Gastrocnemius medialis (tissue), 4 donors: ENCODE results near the gene PLXND1. TPM values are rescaled to one million over a fixed set of nuclear protein-coding genes. Genes with fewer than 3 reads are reported as not detected.

ENCODE experiments used
- ATAC-seq, 2 donors: fragments of 150-250 bp; one replicate each; pipeline ENCODE4 v1.9.1; 2016
- DNase-seq, 2 donors: peaks; one replicate each; pipeline ENCODE4 v3.0.0-alpha.2; 2019
- H3K27ac ChIP-seq, 4 donors: fragments of 200-600 bp; sonication (generic); 1 replicate in 1 of 4; 2 replicates in 3 of 4; pipeline ENCODE4 v1.5.1; 2016 to 2018; ENCODE audit warnings: mild to moderate bottlenecking in 2 of 4, moderate library complexity in 1 of 4
- H3K27me3 ChIP-seq, 3 donors: fragments of 200-600 bp; sonication (generic) in 2 of 3; 1 replicate in 1 of 3; 2 replicates in 2 of 3; pipeline versions ENCODE4 v1.5.1 to v1.6.0; 2016 to 2019; ENCODE audit warnings: mild to moderate bottlenecking in 1 of 3, moderate library complexity in 1 of 3
- H3K36me3 ChIP-seq, 2 donors: fragments of 200-600 bp; sonication (generic) in 1 of 2; one replicate each; pipeline ENCODE4 v1.5.1; 2017 to 2018
- H3K4me1 ChIP-seq, 2 donors: fragments of 200-600 bp; sonication (generic) in 1 of 2; one replicate each; pipeline ENCODE4 v1.5.1; 2016 to 2017; ENCODE audit warnings: mild to moderate bottlenecking in 2 of 2
- H3K4me3 ChIP-seq, 4 donors: fragments of 200-600 bp; sonication (generic) in 3 of 4; 1 replicate in 1 of 4; 2 replicates in 3 of 4; pipeline ENCODE4 v1.5.1; 2016 to 2019; ENCODE audit warnings: mild to moderate bottlenecking in 2 of 4
- H3K9me3 ChIP-seq, 3 donors: fragments of 200-600 bp; sonication (generic) in 2 of 3; 1 replicate in 1 of 3; 2 replicates in 2 of 3; pipeline ENCODE4 v1.5.1; 2016 to 2019
- CTCF ChIP-seq, 5 experiments: fragments of 450-650 bp in 3 of 5; fragments of 200-600 bp in 2 of 5; sonication (generic) in 2 of 5; IDR thresholded peaks in 4 of 5; conservative IDR thresholded peaks in 1 of 5; 1 replicate in 4 of 5; 2 replicates in 1 of 5; pipeline ENCODE4 v1.5.1; 2016 to 2019; ENCODE audit warnings: antibody characterized with exemption in 5 of 5, mild to moderate bottlenecking in 3 of 5, moderate library complexity in 3 of 5
- POLR2A ChIP-seq, 2 donors: fragments of 450-650 bp; IDR thresholded peaks; one replicate each; pipeline ENCODE4 v1.6.1; 2017; ENCODE audit warnings: antibody characterized with exemption in 2 of 2, mild to moderate bottlenecking in 2 of 2, moderate library complexity in 2 of 2
- in situ Hi-C, 4 donors: fragments of 200-750 bp; cut with MboI; loops; one replicate each; pipeline versions ENCODE4 v1.15.0 to v1.8.0; 2017; ENCODE audit warnings: low sequenced_read_pairs in 4 of 4
- intact Hi-C: fragments of 100-400 bp; cut with DNase I; formaldehyde crosslinking; loops from one replicate; pipeline ENCODE4 v1.15.1; 2023; ENCODE audit warnings: low total_unique reads
- total RNA-seq, 4 donors: library from RNA; depleted of rRNA; stranded (reverse); fragments of >200 nt; gene quantifications; one replicate each; pipeline versions ENCODE4 v1.1.0 to v1.2.3, GENCODE V29; 2016

Gene PLXND1
- total RNA-seq, 4 donors from 2014 or later, result 15.7 to 70.9 (median 19.9) TPM

- DNase-seq, result no peak
- peaks cover 74 to 82% of the 10 kb centered on the region in 2 donors for H3K4me1 ChIP-seq
- no peak for ATAC-seq
- no peak for TF ChIP-seq CTCF (IDR thresholded peaks at IDR 0.05 in 4 of 5, conservative IDR thresholded peaks at IDR 0.05 in 1 of 5)
- no peak for TF ChIP-seq POLR2A (IDR thresholded peaks at IDR 0.05)
- no peaks in the 10 kb centered on the region for H3K9me3 ChIP-seq
- intact Hi-C loops (loop anchor here (5.0 kb wide), 1 partner anchor 37 kb away; no protein-coding TSS in a partner anchor), in situ Hi-C loops (no loop called here)
- H3K27me3 ChIP-seq, result no peaks in the 10 kb centered on the region
- no peak overlapping the region for H3K4me3 ChIP-seq
- no peaks in the 10 kb centered on the region for H3K36me3 ChIP-seq
- H3K27ac ChIP-seq, result peak overlapping the region; percentile 68 to 86 (median 81)
Observed at GRCh38 chr3:129594409-129594808, 12.1 kb downstream of the PLXND1 start.

GRCh38 chr3:129593595-129594339 lies 12.7 kb downstream of the PLXND1 start:
- no peaks in the 10 kb centered on the region for H3K27me3 ChIP-seq
- H3K36me3 ChIP-seq, result no peaks in the 10 kb centered on the region
- in situ Hi-C loops, result no loop called here
- DNase-seq (no peak), ATAC-seq (no peak)
- H3K4me1 ChIP-seq, result peaks cover 69 to 79% of the 10 kb centered on the region in 2 donors
- peak overlapping the region; percentile 68 to 86 (median 81) for H3K27ac ChIP-seq
- peak overlapping the region in 1 of 4 donors; percentile 19 for H3K4me3 ChIP-seq
- intact Hi-C loops, result loop anchor here (5.0 kb wide), 1 partner anchor 36 kb away; no protein-coding TSS in a partner anchor
- H3K9me3 ChIP-seq, result no peaks in the 10 kb centered on the region
- TF ChIP-seq CTCF (IDR thresholded peaks at IDR 0.05 in 4 of 5, conservative IDR thresholded peaks at IDR 0.05 in 1 of 5) (no peak), POLR2A (IDR thresholded peaks at IDR 0.05) (no peak)

GRCh38 chr3:129593230-129593594 lies 13.3 kb downstream of the PLXND1 start:
- peaks cover 67 to 74% of the 10 kb centered on the region in 2 donors for H3K4me1 ChIP-seq
- H3K27me3 ChIP-seq, result no peaks in the 10 kb centered on the region
- intact Hi-C loops, result loop anchor here (5.0 kb wide), 1 partner anchor 36 kb away; no protein-coding TSS in a partner anchor
- TF ChIP-seq CTCF (IDR thresholded peaks at IDR 0.05 in 4 of 5, conservative IDR thresholded peaks at IDR 0.05 in 1 of 5), result no peak
- TF ChIP-seq POLR2A (IDR thresholded peaks at IDR 0.05), result no peak
- DNase-seq, result no peak
- ATAC-seq, result no peak
- in situ Hi-C loops, result no loop called here
- H3K4me3 ChIP-seq, result peak overlapping the region in 3 of 4 donors; percentile 17 to 34 (median 19)
- H3K36me3 ChIP-seq, result no peaks in the 10 kb centered on the region
- no peaks in the 10 kb centered on the region for H3K9me3 ChIP-seq
- H3K27ac ChIP-seq, result peak overlapping the region; percentile 68 to 86 (median 81)

GRCh38 chr3:129592381-129593131 lies 13.9 kb downstream of the PLXND1 start:
- peak; percentile 65 to 68 for DNase-seq
- peak overlapping the region; percentile 17 to 34 (median 26) for H3K4me3 ChIP-seq

More at GRCh38 chr3:129592381-129593131, 13.9 kb downstream of the PLXND1 start:
- in situ Hi-C loops (no loop called here), intact Hi-C loops (loop anchor here (5.0 kb wide), 1 partner anchor 35 kb away; no protein-coding TSS in a partner anchor)
- ATAC-seq, result peak; percentile 10 to 12
- Histone ChIP-seq H3K27ac (peak overlapping the region; percentile 68 to 86 (median 81)), H3K4me1 (peaks cover 60 to 68% of the 10 kb centered on the region in 2 donors), H3K36me3 (no peaks in the 10 kb centered on the region), H3K27me3 (no peaks in the 10 kb centered on the region), H3K9me3 (no peaks in the 10 kb centered on the region)
- TF ChIP-seq POLR2A (IDR thresholded peaks at IDR 0.05), result peak in 1 of 2 donors; percentile 11
- TF ChIP-seq CTCF (IDR thresholded peaks at IDR 0.05 in 4 of 5, conservative IDR thresholded peaks at IDR 0.05 in 1 of 5), result no peak
